Stomach (tissue), 4 donors: ENCODE measurements around the gene XRCC1.

Source experiments
- EP300 ChIP-seq: sonication (generic); formaldehyde crosslinking; IDR thresholded peaks from one replicate; pipeline ENCODE4 v1.6.1; 2017; ENCODE audit warnings: antibody characterized with exemption
- POLR2A ChIP-seq, 4 donors: fragments of 450-650 bp; IDR thresholded peaks; one replicate each; pipeline ENCODE4 v1.6.1; 2016; ENCODE audit warnings: antibody characterized with exemption in 4 of 4, control low read depth in 2 of 4, mild to moderate bottlenecking in 1 of 4, moderate library complexity in 1 of 4
- POLR2AphosphoS5 ChIP-seq, 3 donors: sonication (generic); formaldehyde crosslinking; IDR thresholded peaks; one replicate each; pipeline ENCODE4 v1.6.1; 2016; ENCODE audit warnings: antibody characterized with exemption in 3 of 3
- TF ChIP-seq, protein P1 (sequence below), 7 experiments: fragments of 450-650 bp in 4 of 7; fragments of 200-600 bp in 3 of 7; sonication (generic) in 3 of 7; IDR thresholded peaks; one replicate each; pipeline ENCODE4 v1.5.1; 2016 to 2019; ENCODE audit warnings: antibody characterized with exemption in 7 of 7, control low read depth in 2 of 7, mild to moderate bottlenecking in 1 of 7

DNA sequence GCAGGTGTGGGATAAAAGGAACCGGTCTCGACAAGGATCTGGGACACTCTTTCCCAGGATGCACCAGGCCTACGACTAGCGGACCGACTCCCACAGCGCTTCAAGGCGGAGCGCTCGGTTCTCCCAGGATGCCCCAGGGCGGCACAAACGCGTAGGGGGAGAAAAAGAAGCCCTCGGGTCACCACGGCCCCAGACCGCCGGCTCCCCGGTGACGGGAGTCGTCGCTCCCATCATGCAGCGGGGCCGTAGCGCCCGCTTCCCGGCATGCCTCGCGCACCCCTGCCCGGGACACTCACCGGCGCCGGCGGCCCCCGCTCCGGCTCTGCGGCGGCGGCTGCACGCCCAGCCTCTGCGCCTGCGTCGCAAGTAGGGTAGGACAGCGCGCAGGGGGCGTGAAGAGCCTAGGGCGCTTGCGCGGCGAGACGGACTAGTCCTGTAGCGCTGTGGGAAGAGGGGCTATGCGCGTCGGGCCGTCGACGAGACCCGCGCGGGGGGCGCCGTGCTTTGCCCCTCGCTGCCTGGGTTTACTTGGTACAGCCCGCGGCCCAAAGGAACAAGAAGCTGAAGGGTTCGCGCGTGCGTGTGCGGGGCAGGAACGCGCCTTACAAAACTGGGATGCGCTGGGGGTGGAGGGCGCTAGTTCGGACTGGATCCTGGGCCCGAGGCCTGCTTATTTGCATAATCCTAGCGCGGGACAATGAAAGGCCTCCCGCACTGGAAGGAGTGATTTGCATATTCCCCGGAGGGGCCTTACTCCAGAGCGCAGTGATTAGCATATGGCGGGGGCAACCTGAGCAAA lies 44.1 kb upstream of the XRCC1 start, which contains the start of gene ZNF428:
- TF ChIP-seq, protein P1, sequence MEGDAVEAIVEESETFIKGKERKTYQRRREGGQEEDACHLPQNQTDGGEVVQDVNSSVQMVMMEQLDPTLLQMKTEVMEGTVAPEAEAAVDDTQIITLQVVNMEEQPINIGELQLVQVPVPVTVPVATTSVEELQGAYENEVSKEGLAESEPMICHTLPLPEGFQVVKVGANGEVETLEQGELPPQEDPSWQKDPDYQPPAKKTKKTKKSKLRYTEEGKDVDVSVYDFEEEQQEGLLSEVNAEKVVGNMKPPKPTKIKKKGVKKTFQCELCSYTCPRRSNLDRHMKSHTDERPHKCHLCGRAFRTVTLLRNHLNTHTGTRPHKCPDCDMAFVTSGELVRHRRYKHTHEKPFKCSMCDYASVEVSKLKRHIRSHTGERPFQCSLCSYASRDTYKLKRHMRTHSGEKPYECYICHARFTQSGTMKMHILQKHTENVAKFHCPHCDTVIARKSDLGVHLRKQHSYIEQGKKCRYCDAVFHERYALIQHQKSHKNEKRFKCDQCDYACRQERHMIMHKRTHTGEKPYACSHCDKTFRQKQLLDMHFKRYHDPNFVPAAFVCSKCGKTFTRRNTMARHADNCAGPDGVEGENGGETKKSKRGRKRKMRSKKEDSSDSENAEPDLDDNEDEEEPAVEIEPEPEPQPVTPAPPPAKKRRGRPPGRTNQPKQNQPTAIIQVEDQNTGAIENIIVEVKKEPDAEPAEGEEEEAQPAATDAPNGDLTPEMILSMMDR (IDR thresholded peaks at IDR 0.05), result no peak
- TF ChIP-seq POLR2AphosphoS5 (IDR thresholded peaks at IDR 0.05), result peak; percentile 38 to 87 (median 77)
- TF ChIP-seq POLR2A (IDR thresholded peaks at IDR 0.05), result peak in 1 of 4 donors; percentile 23
- no peak for TF ChIP-seq EP300
